ENCODE results near the gene AMIGO1. TPM values are rescaled to one million over a fixed set of nuclear protein-coding genes. Genes with fewer than 3 reads are reported as not detected.
"Not testable (repeated sequence)": the region's sequence is repeated elsewhere in the genome, so short reads cannot be mapped to it uniquely, and the experiment has no call there.

AMIGO1 gene
- total RNA-seq, 1 experiment from 2014 or later = 0.55 TPM

DNA sequence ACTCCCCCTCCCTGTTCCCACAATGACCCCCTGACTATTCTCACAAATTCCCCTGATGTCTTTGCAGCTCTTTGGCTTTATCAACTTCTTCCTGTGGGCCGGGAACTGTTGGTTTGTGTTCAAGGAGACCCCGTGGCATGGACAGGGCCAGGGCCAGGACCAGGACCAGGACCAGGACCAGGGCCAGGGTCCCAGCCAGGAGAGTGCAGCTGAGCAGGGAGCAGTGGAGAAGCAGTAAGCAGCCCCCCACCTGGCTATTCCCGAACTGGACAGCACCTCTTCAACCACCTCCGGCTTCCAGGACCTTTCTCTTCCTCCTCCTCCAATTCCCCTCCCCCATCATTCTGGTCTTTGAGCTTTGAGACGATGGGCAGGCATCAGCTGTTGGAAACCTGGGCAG, 30.2 kb downstream of the AMIGO1 start:
- H3K4me3 ChIP-seq = no peak overlapping the region
- H3K27me3 ChIP-seq (replicated peaks) = peaks cover 31% of the 10 kb centered on the region
- H3K36me3 ChIP-seq = 0 out of 2 replicates have a peak, but pooled peaks cover 2% of the 10 kb centered on the region

DNA sequence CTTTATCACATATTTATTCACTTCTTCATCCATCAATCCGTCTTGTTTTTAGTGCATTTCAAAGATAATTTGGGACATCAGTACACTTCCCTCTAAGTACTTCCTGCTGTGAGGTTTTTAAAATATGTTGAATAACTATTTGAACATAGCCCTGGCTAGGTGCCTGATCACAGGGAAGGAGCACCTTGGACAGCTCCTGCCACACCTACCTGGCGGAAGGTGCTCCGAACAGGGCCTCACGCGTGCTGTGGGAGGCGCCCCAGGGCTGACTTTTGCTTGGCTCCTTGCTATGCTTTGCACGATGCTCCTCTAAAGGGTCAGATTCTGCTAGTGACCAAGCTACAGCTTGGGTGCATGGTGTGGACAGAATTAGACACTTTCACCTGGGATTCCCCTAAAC, 30.7 kb downstream of the AMIGO1 start:
- Histone ChIP-seq H3K27ac (no peak overlapping the region), H3K9me3 (replicated peaks) (no peaks in the 10 kb centered on the region), H3K4me1 (replicated peaks) (peaks cover 6% of the 10 kb centered on the region), H3K4me3 (no peak overlapping the region), H3K36me3 (0 out of 2 replicates have a peak, but pooled peaks cover under 1% of the 10 kb centered on the region), H3K27me3 (replicated peaks) (peaks cover 31% of the 10 kb centered on the region)
- no peak for DNase-seq (ENCODE audit: low read depth in 1 of 2, low spot score in 2 of 2)

More for the DNA sequence above, 30.2 kb downstream of the AMIGO1 start:
- DNase-seq (ENCODE audit: low read depth in 1 of 2, low spot score in 2 of 2) = no peak
- Histone ChIP-seq H3K4me1 (replicated peaks) (peaks cover 8% of the 10 kb centered on the region), H3K27ac (no peak overlapping the region), H3K9me3 (replicated peaks) (no peaks in the 10 kb centered on the region)

DNA sequence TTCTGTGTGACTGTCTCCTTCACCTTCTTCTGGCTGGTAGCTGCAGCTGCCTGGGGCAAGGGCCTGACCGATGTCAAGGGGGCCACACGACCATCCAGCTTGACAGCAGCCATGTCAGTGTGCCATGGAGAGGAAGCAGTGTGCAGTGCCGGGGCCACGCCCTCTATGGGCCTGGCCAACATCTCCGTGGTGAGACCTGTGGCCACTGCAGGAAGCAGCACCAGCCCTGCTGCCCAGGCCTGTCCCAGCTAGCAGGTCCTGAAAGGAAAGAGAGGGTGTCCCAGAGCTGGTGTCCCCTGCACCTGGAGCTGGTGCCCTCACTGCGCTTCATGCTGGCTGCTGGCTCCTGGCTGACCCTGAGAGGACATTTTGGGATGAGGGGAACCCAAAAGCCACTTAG, 31.7 kb downstream of the AMIGO1 start:
- H3K9me3 ChIP-seq (replicated peaks) = no peaks in the 10 kb centered on the region
- no peaks in the 10 kb centered on the region for H3K36me3 ChIP-seq
- peaks cover 37% of the 10 kb centered on the region for H3K27me3 ChIP-seq (replicated peaks)
- no peak overlapping the region for H3K4me3 ChIP-seq
- no peak overlapping the region for H3K27ac ChIP-seq
- DNase-seq (ENCODE audit: low read depth in 1 of 2, low spot score in 2 of 2) = no peak
- no peaks in the 10 kb centered on the region for H3K4me1 ChIP-seq (replicated peaks)

DNA sequence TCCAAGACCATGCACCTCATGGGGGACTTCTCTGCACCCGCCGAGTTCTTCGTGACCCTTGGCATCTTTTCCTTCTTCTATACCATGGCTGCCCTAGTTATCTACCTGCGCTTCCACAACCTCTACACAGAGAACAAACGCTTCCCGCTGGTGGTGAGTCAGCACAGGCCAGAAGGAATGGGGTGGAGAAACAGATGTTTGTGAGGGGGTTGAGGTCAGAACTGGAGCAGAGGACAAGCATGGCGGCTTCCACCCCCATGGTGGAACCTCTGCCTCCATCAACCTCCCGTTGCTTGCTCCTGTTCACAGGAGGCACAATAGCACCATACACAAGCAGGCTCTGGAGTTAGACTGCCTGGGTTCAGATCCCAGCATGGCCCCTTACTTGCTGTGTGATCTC, 32.7 kb downstream of the AMIGO1 start:
- no peaks in the 10 kb centered on the region for H3K36me3 ChIP-seq
- DNase-seq (ENCODE audit: low read depth in 1 of 2, low spot score in 2 of 2) = no peak
- no peaks in the 10 kb centered on the region for H3K4me1 ChIP-seq (replicated peaks)
- H3K9me3 ChIP-seq (replicated peaks) = no peaks in the 10 kb centered on the region
- H3K4me3 ChIP-seq = no peak overlapping the region
- no peak overlapping the region for H3K27ac ChIP-seq
- H3K27me3 ChIP-seq (replicated peaks) = peaks cover 37% of the 10 kb centered on the region

DNA sequence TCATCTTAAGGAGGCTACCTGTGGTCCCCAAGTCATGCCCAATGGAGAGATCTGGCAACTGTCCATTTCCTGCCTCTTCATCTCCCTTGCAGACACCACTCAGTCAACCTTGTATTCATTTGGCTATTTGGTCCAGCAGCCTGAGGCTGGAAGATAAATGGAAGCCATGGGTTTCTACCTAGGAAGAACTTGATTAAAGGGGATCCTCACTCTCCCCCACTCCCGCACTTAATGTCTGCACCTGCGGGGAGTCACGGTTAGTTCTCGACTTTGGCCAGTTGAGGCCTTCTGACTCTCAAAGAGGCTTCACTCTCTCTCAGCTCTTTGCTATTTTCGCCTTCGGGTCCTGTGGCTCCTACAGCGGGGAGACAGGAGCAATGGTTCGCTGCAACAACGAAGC, 34.3 kb downstream of the AMIGO1 start:
- no peak for DNase-seq (ENCODE audit: low read depth in 1 of 2, low spot score in 2 of 2)
- Histone ChIP-seq H3K4me1 (replicated peaks) (no peaks in the 10 kb centered on the region), H3K9me3 (replicated peaks) (no peaks in the 10 kb centered on the region; the same call in 1 of the 2 replicates), H3K36me3 (no peaks in the 10 kb centered on the region), H3K27ac (no peak overlapping the region), H3K4me3 (no peak overlapping the region), H3K27me3 (replicated peaks) (peaks cover 52% of the 10 kb centered on the region)

DNA sequence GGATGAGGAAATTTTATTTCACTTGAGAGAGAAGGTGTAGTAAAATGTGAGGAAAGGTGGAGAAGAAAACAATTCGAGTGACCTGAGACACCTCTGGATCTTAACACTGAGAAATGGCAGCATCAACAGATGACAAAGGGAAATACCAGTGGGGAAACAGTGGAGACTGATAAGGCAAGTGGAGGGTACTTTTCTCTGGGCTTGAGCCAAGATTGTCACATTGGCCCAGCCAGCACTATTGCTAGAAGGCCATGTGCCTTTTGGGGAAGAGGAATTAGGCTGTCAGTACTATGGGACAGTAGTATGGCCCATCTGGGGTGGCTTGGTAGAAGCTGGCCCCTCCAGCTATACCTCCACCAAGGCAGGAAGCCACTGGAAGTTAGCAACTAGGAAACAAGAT, 34.8 kb downstream of the AMIGO1 start:
- H3K9me3 ChIP-seq (replicated peaks) = no peaks in the 10 kb centered on the region; the same call in 1 of the 2 replicates
- no peak overlapping the region for H3K4me3 ChIP-seq
- H3K27me3 ChIP-seq (replicated peaks) = peaks cover 57% of the 10 kb centered on the region
- no peaks in the 10 kb centered on the region for H3K4me1 ChIP-seq (replicated peaks)
- no peak overlapping the region for H3K27ac ChIP-seq
- H3K36me3 ChIP-seq = no peaks in the 10 kb centered on the region
- no peak for DNase-seq (ENCODE audit: low read depth in 1 of 2, low spot score in 2 of 2)

DNA sequence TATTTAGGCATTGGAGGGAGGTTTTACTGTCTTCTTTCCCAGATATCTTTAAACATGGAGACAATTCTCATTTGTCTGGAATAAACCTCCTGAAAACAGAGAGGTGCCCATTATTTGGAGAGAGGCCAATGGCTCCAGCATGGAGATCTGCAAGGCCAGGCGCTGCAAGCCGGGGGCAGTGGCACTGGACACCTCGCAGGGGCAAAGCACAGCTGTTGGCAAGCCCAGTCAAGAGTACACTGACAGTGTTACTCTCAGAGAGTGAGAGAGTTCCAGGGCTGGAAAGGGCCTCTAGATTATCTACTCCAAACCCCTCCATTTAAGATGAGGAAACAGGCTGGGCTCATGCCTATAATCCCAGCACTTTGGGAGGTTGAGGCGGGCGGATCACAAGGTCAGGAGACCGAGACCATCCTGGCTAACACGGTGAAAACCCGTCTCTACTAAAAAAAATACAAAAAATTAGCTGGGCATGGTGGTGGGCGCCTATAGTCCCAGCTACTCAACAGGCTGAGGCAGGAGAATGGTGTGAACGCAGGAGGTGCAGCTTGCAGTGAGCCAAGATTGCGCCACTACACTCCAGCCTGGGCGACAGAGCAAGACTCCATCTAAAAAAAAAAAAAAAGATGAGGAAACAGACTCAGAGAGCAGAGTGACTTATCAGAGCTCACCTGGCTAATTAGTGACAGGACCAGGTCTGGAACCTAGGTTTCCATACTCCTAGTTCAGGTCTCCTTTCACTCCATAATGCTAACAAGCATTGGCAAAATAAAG, 36.1 kb downstream of the AMIGO1 start:
- not testable (repeated sequence) for H3K27ac ChIP-seq; H3K4me1 ChIP-seq (replicated peaks); H3K4me3 ChIP-seq; H3K9me3 ChIP-seq (replicated peaks); H3K36me3 ChIP-seq
- DNase-seq (ENCODE audit: low read depth in 1 of 2, low spot score in 2 of 2) = peak in 1 of 2 experiments; percentile 20
- peaks cover 57% of the 10 kb centered on the region for H3K27me3 ChIP-seq (replicated peaks)

DNA sequence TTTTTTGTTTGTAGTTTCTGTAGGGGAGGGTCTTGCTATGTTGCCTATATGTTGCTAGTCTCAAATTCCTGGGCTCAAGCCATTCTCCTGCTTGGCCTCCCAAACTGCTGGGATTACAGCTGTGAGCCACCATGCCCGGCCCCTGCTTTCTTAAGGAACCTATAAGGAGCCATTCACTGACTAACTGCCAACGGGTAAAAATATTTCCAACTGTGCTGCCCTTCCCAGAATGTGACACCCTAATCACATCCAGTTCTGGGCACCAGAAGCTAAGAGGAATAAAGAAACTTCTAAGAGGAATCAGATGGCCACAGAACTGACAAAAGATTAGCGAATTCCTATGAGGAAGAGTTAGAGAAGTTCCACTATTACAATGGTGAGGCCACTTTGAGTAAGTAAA, 36.7 kb downstream of the AMIGO1 start:
- no peak for DNase-seq (ENCODE audit: low read depth in 1 of 2, low spot score in 2 of 2)

DNA sequence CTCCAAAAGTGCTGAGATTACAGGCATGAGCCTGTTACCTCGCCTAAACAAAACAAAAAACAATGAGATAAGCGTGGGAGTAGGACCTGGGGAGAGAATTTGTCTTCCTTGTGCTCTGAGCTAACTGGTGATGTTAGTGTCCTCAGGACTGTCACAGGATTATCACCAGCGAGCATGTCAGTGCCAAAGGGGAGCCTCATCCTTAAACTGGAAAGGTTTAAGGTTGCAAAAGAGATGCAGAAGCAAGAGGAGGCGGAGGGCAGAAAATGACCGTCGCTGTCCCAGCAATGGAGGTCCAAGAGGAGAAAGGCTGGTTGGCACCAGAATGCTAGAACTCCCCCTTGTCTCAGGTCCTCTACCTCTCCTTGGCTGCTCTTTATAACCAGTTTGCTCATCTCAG, 39.3 kb downstream of the AMIGO1 start:
- Histone ChIP-seq H3K9me3 (replicated peaks) (peaks cover 6% of the 10 kb centered on the region), H3K27me3 (replicated peaks) (peaks cover 70% of the 10 kb centered on the region), H3K36me3 (no peaks in the 10 kb centered on the region), H3K4me3 (no peak overlapping the region), H3K27ac (no peak overlapping the region), H3K4me1 (replicated peaks) (peaks cover 11% of the 10 kb centered on the region)
- no peak for DNase-seq (ENCODE audit: low read depth in 1 of 2, low spot score in 2 of 2)

More for the DNA sequence above, 36.7 kb downstream of the AMIGO1 start:
- no peaks in the 10 kb centered on the region for H3K36me3 ChIP-seq
- peaks cover 61% of the 10 kb centered on the region for H3K27me3 ChIP-seq (replicated peaks)
- no peaks in the 10 kb centered on the region for H3K4me1 ChIP-seq (replicated peaks)
- no peak overlapping the region for H3K27ac ChIP-seq
- H3K9me3 ChIP-seq (replicated peaks) = no peaks in the 10 kb centered on the region; the same call in 1 of the 2 replicates
- no peak overlapping the region for H3K4me3 ChIP-seq

DNA sequence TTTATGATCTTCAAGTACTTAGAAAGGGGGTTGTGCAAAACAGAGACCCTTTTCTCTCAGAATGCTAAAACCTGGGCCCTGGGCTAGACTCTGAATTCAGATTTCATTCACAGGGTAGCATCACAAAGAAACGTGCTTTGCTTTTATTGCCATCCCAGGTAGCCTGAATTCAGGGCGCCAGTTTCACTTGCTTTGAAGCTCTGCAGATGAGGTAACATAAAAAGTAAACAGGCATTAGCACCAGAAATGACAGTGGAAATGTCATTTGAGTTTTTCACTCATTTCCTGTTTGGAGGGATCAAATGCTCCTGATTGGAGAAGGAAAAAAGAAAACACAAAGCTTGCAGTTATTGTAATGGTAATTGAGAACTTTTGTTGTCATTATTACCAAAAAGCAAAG, 40.6 kb downstream of the AMIGO1 start:
- Histone ChIP-seq H3K4me1 (replicated peaks) (peaks cover 11% of the 10 kb centered on the region), H3K36me3 (no peaks in the 10 kb centered on the region), H3K9me3 (replicated peaks) (peaks cover 6% of the 10 kb centered on the region), H3K27ac (no peak overlapping the region), H3K4me3 (no peak overlapping the region), H3K27me3 (replicated peaks) (peaks cover 83% of the 10 kb centered on the region)
- no peak for DNase-seq (ENCODE audit: low read depth in 1 of 2, low spot score in 2 of 2)

DNA sequence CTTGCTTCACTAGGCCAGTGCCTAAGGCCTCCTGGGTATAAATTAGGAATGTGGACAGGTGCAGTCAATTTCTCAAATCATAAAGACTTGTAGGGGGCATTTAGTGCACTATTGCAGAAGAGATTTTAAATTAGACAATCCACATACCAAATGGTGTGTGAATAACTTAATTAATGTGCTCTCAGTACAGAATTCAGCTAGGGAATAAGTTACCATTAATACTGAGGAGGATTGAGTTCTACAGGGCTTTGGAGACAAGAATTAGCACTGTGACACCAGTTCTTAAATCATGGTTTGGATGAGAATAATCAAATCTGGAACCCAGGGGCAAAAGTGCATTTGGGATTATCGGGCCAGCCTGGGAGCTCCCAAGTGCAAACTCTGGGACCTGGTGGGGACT, 41.5 kb downstream of the AMIGO1 start:
- no peaks in the 10 kb centered on the region for H3K36me3 ChIP-seq
- no peak overlapping the region for H3K27ac ChIP-seq
- peaks cover 11% of the 10 kb centered on the region for H3K4me1 ChIP-seq (replicated peaks)
- peaks cover 6% of the 10 kb centered on the region for H3K9me3 ChIP-seq (replicated peaks)
- DNase-seq (ENCODE audit: low read depth in 1 of 2, low spot score in 2 of 2) = no peak
- H3K27me3 ChIP-seq (replicated peaks) = peaks cover 86% of the 10 kb centered on the region
- H3K4me3 ChIP-seq = no peak overlapping the region

DNA sequence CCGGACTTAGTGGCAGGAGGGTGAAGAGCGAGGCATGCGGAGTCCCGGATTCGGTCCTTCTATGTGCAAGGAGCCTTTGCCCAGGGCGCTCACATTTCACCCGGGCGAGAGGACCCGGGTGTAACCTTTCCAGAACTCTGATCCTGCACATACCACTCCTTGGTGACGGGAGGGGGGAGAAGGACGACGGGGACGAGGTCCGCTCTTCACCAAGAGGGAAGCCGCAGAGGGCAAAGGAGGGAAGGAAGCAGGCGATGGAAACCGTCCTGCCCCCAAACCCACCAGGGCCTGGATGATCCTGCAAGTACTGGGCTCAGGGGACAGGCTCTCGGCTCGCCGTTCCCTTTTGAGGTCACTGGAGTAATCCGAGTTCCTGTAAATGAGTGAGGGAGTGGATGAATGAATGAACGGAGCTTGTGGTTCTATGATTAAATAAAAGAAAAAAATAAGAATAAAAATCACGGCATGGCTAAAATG, 42.2 kb downstream of the AMIGO1 start:
- Histone ChIP-seq H3K9me3 (replicated peaks) (peaks cover 6% of the 10 kb centered on the region), H3K4me3 (no peak overlapping the region), H3K4me1 (replicated peaks) (peaks cover 11% of the 10 kb centered on the region), H3K27ac (no peak overlapping the region), H3K27me3 (replicated peaks) (peaks cover 85% of the 10 kb centered on the region), H3K36me3 (no peaks in the 10 kb centered on the region)
- no peak for DNase-seq (ENCODE audit: low read depth in 1 of 2, low spot score in 2 of 2)

DNA sequence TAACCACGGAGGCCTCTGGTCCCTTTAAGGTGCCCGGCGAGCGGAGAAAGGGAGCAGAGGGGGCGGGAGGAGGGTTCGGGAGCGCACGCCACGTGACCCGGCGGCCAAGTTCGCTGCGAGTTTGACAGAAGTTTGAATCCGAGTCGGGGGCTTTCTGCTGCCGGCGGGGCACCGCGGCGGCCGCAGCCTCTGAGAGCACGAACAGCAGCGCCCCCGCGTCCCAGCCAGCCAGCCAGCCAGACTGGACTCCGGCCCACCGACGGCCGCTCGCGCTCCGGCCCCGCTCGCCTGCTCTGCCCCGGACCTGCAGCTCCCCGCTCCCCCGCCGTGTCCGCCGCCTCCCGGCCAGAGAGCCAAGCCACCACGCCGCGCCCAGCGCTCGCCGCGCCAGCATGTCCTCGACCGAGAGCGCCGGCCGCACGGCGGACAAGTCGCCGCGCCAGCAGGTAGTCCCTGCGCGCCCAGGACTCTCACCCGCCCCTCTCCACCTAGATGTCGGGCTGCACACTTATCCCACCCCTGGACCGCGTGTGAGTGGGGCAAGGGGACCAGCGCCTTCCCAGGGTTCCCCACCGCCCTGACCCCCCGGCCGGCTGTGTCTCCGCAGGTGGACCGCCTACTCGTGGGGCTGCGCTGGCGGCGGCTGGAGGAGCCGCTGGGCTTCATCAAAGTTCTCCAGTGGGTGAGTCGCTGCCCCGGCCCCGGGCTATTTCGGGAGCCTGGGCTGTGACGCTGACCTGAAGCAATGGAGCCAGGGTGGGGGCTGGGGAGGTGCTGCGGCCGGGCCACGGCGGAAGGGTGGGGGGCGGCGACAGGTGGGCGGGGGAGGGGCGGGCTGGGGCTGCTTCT, 42.9 kb downstream of the AMIGO1 start, which contains the start of gene SYPL2:
Gene SYPL2, plus strand, starts transcription at position 95 of the 849 bp plus-strand sequence. Its CDS starts 298 bp downstream, at position 393.
- H3K9me3 ChIP-seq (replicated peaks) = peaks cover 6% of the 10 kb centered on the region
- peak in 1 of 2 experiments; percentile 14 for DNase-seq (ENCODE audit: low read depth in 1 of 2, low spot score in 2 of 2)
- no peaks in the 10 kb centered on the region for H3K36me3 ChIP-seq
- H3K27me3 ChIP-seq (replicated peaks) = peaks cover 79% of the 10 kb centered on the region
- H3K4me1 ChIP-seq (replicated peaks) = peaks cover 11% of the 10 kb centered on the region
- H3K4me3 ChIP-seq = peak within 1 kb of the TSS; percentile 38
- H3K27ac ChIP-seq = no peak within 1 kb of the TSS

DNA sequence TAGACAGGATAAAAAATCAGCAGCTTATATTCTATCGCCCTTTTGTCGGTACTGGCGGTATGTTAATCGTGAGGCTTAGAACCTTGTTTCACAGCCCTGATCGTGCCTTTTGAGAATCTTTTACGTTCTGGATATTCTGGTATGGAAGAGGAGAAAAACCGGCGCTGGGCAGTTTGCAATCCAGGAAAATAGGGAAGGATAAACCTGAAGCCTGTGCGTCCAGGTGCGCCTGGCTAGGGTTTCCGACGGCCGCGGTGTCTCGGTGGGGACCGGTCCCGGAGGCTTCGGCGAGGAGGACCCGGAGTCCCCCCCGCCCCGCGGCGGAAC, 43.4 kb downstream of the AMIGO1 start:
- no peak for DNase-seq (ENCODE audit: low read depth in 1 of 2, low spot score in 2 of 2)
- Histone ChIP-seq H3K36me3 (no peaks in the 10 kb centered on the region), H3K27me3 (replicated peaks) (peaks cover 74% of the 10 kb centered on the region), H3K9me3 (replicated peaks) (peaks cover 6% of the 10 kb centered on the region), H3K4me1 (replicated peaks) (peaks cover 11% of the 10 kb centered on the region), H3K27ac (no peak overlapping the region), H3K4me3 (peak overlapping the region; percentile 38)

Data from SJSA1 (cell line).